Endothelial cell of umbilical vein (primary cell): Measurements from ENCODE around the gene OXLD1. TPM values are rescaled to one million over a fixed set of nuclear protein-coding genes. Genes with fewer than 3 reads are reported as not detected.

Source experiments
- BruUV-seq: library from RNA; stranded (reverse); fragments of 400-500 nt; replicated peaks from 2 replicates; lab custom pipeline; 2021; lab: Mats Ljungman, UMichigan
- CTCF ChIA-PET: fragments of 300-600, 350-600 bp; sonication (Branson Sonifier 250); formaldehyde crosslinking; loops from one replicate; lab custom pipeline; 2021; ENCODE audit warnings: antibody characterized with exemption, inconsistent platforms; lab: Charles Lee
- POLR2A ChIA-PET: fragments of 300-600, 350-600 bp; sonication (Branson Sonifier 250); formaldehyde crosslinking; loops from one replicate; lab custom pipeline; 2021; ENCODE audit warnings: antibody characterized with exemption, inconsistent platforms; lab: Charles Lee
- DNase-seq: peaks from one replicate; pipeline ENCODE4 v3.0.0-alpha.2; 2011; ENCODE audit warnings: low read depth, low spot score
- FAIRE-seq: peaks from 2 replicates; lab custom pipeline; 2011; peaks lifted over from hg19 to GRCh38; lab: Jason Lieb, UNC
- H2AFZ ChIP-seq: 2 replicates; pipeline ENCODE4 v1.6.0; 2012; ENCODE audit warnings: low read depth, low read length, control low read depth, inconsistent platforms
- H3K27ac ChIP-seq: 2 replicates; pipeline ENCODE4 v1.5.1; 2011; ENCODE audit warnings: low read depth, mild to moderate bottlenecking, control low read depth, low read length, moderate library complexity; ENCODE audit not compliant: insufficient read depth
- H3K27me3 ChIP-seq, 2 experiments: 2 replicates each; pipeline versions ENCODE4 v1.6.0 to v1.6.1; 2011; ENCODE audit warnings: low read length in 2 of 2, mixed read lengths in 1 of 2; ENCODE audit not compliant: control insufficient read depth in 2 of 2, insufficient read depth in 2 of 2
- H3K36me3 ChIP-seq, 2 experiments: 2 replicates in 1 of 2; 3 replicates in 1 of 2; pipeline ENCODE4 v1.5.1; 2011; ENCODE audit warnings: low read length in 2 of 2, mild to moderate bottlenecking in 1 of 2, moderate library complexity in 1 of 2; ENCODE audit not compliant: control insufficient read depth in 2 of 2, insufficient read depth in 2 of 2; ENCODE audit errors: extremely low read depth in 1 of 2
- H3K4me1 ChIP-seq: 3 replicates; pipeline ENCODE4 v1.5.1; 2011; ENCODE audit warnings: mild to moderate bottlenecking, low read length; ENCODE audit not compliant: control insufficient read depth, insufficient read depth; ENCODE audit errors: extremely low read depth
- H3K4me2 ChIP-seq: 2 replicates; pipeline ENCODE4 v1.6.1; 2011; ENCODE audit warnings: low read length, control low read depth, mixed read lengths; ENCODE audit not compliant: insufficient read depth
- H3K4me3 ChIP-seq, 3 experiments: fragments of 200-600 bp in 1 of 3; sonication (generic), shearing (Covaris generic) in 1 of 3; replicated peaks in 1 of 3; 2 replicates each; pipeline ENCODE4 v1.5.1; 2011 to 2016; ENCODE audit warnings: control low read depth in 3 of 3, low read length in 3 of 3, mild to moderate bottlenecking in 2 of 3, inconsistent platforms in 1 of 3, low read depth in 1 of 3, moderate library complexity in 1 of 3; ENCODE audit not compliant: insufficient read depth in 1 of 3
- H3K79me2 ChIP-seq: 2 replicates; pipeline ENCODE4 v1.6.0; 2012; ENCODE audit warnings: low read length, inconsistent platforms; ENCODE audit not compliant: control insufficient read depth, insufficient read depth
- H3K9ac ChIP-seq: replicated peaks from 2 replicates; pipeline ENCODE3; 2011; ENCODE audit warnings: low read length, control low read depth; ENCODE audit not compliant: insufficient read depth; ENCODE audit errors: extremely low read depth
- H3K9me1 ChIP-seq: replicated peaks from 3 replicates; pipeline ENCODE4 v1.6.0; 2011; ENCODE audit warnings: mild to moderate bottlenecking, low read length; ENCODE audit not compliant: control insufficient read depth, insufficient read depth; ENCODE audit errors: extremely low read depth
- H3K9me3 ChIP-seq: replicated peaks from 2 replicates; pipeline ENCODE4 v1.5.1; 2012; ENCODE audit warnings: low read length, inconsistent platforms; ENCODE audit not compliant: control insufficient read depth, insufficient read depth
- H4K20me1 ChIP-seq: replicated peaks from 2 replicates; pipeline ENCODE3; 2011; ENCODE audit warnings: mild to moderate bottlenecking, low read length; ENCODE audit not compliant: control insufficient read depth, insufficient read depth; ENCODE audit errors: extremely low read depth
- EZH2 ChIP-seq: IDR thresholded peaks from 2 replicates; pipeline ENCODE4 v1.6.1; 2012; ENCODE audit warnings: borderline replicate concordance, low read depth, mild to moderate bottlenecking, moderate library complexity, low read length, inconsistent platforms; ENCODE audit not compliant: severe bottlenecking
- FOS ChIP-seq: IDR thresholded peaks from 2 replicates; pipeline ENCODE4 v1.6.1; 2011; ENCODE audit warnings: mild to moderate bottlenecking, low read length, moderate library complexity, borderline replicate concordance; ENCODE audit not compliant: insufficient read depth
- GATA2 ChIP-seq: IDR thresholded peaks from 2 replicates; pipeline ENCODE4 v1.7.0; 2011; ENCODE audit warnings: low read depth, mild to moderate bottlenecking, moderate library complexity, mixed read lengths, low read length; ENCODE audit not compliant: insufficient read length, insufficient read depth
- JUN ChIP-seq: IDR thresholded peaks from 2 replicates; pipeline ENCODE4 v1.6.1; 2011; ENCODE audit warnings: borderline replicate concordance, low read depth; ENCODE audit not compliant: insufficient read length, insufficient read depth
- MYC ChIP-seq: IDR thresholded peaks from one replicate; pipeline ENCODE4 v1.6.1; 2011; ENCODE audit warnings: mild to moderate bottlenecking, low read depth, low read length
- POLR2A ChIP-seq: IDR thresholded peaks from 2 replicates; pipeline ENCODE4 v1.6.1; 2012; ENCODE audit warnings: low read depth, mild to moderate bottlenecking, control low read depth, low read length
- POLR2AphosphoS5 ChIP-seq: IDR thresholded peaks from 2 replicates; pipeline ENCODE4 v1.6.1; 2012; ENCODE audit warnings: low read depth, mild to moderate bottlenecking, control low read depth, low read length, moderate library complexity; ENCODE audit not compliant: insufficient read depth
- dilution Hi-C: fragments of 300-500 bp; cut with MboI; formaldehyde crosslinking; loops from one replicate; pipeline ENCODE4 v1.15.0; 2019; ENCODE audit warnings: low sequenced_read_pairs; ENCODE audit not compliant: extremely low pct_ligation_motif_present
- intact Hi-C: fragments of 100-400 bp; cut with micrococcal nuclease; formaldehyde crosslinking; loops from one replicate; pipeline ENCODE4 v1.10.0; 2022
- polyA plus RNA-seq, 4 experiments: library from polyadenylated mRNA; depleted of rRNA in 3 of 4; stranded (reverse) in 3 of 4; unstranded in 1 of 4; fragments of >200 nt; gene quantifications; 2 replicates each; pipeline versions ENCODE4 v1.2.1 to v1.2.3, GENCODE V29; 2011 to 2012; ENCODE audit warnings: missing spikeins in 1 of 4
- total RNA-seq: library from RNA; stranded (reverse); gene quantifications from 2 replicates; pipeline ENCODE4 v1.2.3, GENCODE V29; 2021
- TF ChIP-seq, protein P1 (sequence below): IDR thresholded peaks from 2 replicates; pipeline ENCODE4 v1.6.1; 2011; ENCODE audit not compliant: insufficient read depth, insufficient read length
- TF ChIP-seq, protein P2 (sequence below), 2 donors: IDR thresholded peaks; 1 replicate in 1 of 2; 2 replicates in 1 of 2; pipeline ENCODE4 v1.5.1; 2011; ENCODE audit warnings: low read length in 2 of 2, mild to moderate bottlenecking in 2 of 2, moderate library complexity in 2 of 2, control low read depth in 1 of 2, inconsistent platforms in 1 of 2, low read depth in 1 of 2; ENCODE audit not compliant: insufficient read depth in 1 of 2; ENCODE audit errors: extremely low read depth in 1 of 2

Gene OXLD1
- total and polyA plus RNA-seq, 2 donors (not counting 3 experiments of a cell fraction or from before 2014, with no cell fraction given), result 20.1 to 35.2 TPM

DNA sequence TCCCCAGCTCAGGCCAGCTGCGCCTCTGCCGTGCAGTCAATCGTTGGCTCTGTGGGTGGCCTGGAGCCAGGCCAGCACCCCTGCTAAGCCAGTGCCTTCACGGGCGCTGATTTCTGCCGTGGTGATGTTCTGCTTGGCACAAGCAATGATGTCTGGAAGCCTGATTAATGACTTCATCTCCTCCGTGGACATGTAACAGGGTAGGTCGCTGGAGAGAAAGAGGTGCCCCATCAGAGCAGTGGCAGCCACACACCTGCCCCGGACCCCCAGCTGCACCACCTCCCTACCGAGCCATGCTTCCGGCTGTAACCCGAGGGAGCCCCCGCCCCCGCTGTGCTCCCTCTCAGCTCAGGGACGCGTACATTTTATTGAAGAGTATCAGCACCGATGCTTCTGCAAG lies 15.3 kb upstream of the OXLD1 start:
- DNase-seq, result no peak
- H3K9ac ChIP-seq, result no peak overlapping the region
- ChIA-PET CTCF (no interaction called here), POLR2A (no interaction called here)
- dilution Hi-C loops, result no loop called here
- no peak overlapping the region for H3K4me3 ChIP-seq
- H3K9me3 ChIP-seq, result no peaks in the 10 kb centered on the region
- peaks cover 16% of the 10 kb centered on the region for H3K4me1 ChIP-seq
- H3K36me3 ChIP-seq, result peaks cover 6 to 13% of the 10 kb centered on the region in 2 experiments
- no peak for FAIRE-seq
- no peak overlapping the region for H3K27ac ChIP-seq
- TF ChIP-seq, protein P1, sequence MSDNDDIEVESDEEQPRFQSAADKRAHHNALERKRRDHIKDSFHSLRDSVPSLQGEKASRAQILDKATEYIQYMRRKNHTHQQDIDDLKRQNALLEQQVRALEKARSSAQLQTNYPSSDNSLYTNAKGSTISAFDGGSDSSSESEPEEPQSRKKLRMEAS, result no peak
- TF ChIP-seq MYC (no peak), FOS (no peak), EZH2 (no peak), JUN (no peak), GATA2 (no peak), POLR2A (no peak), POLR2AphosphoS5 (no peak)
- TF ChIP-seq, protein P2, sequence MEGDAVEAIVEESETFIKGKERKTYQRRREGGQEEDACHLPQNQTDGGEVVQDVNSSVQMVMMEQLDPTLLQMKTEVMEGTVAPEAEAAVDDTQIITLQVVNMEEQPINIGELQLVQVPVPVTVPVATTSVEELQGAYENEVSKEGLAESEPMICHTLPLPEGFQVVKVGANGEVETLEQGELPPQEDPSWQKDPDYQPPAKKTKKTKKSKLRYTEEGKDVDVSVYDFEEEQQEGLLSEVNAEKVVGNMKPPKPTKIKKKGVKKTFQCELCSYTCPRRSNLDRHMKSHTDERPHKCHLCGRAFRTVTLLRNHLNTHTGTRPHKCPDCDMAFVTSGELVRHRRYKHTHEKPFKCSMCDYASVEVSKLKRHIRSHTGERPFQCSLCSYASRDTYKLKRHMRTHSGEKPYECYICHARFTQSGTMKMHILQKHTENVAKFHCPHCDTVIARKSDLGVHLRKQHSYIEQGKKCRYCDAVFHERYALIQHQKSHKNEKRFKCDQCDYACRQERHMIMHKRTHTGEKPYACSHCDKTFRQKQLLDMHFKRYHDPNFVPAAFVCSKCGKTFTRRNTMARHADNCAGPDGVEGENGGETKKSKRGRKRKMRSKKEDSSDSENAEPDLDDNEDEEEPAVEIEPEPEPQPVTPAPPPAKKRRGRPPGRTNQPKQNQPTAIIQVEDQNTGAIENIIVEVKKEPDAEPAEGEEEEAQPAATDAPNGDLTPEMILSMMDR (IDR thresholded peaks at IDR 0.05; ENCODE audit: extremely low read depth in 1 of 2, insufficient read depth in 1 of 2, low read depth in 1 of 2, low read length in 2 of 2), result no peak
- BruUV-seq, result no TSS peak
- no peak overlapping the region for H3K4me2 ChIP-seq
- no peaks in the 10 kb centered on the region for H4K20me1 ChIP-seq
- no peaks in the 10 kb centered on the region for H3K9me1 ChIP-seq
- H3K27me3 ChIP-seq, result no peaks in the 10 kb centered on the region
- intact Hi-C loops, result no loop called here
- no peak overlapping the region for H2AFZ ChIP-seq
- H3K79me2 ChIP-seq, result peaks cover 45% of the 10 kb centered on the region
